ENCODE data around the gene VPS26C.

- TF ChIP-seq CTCF (conservative IDR thresholded peaks at IDR 0.05) = no peak
- TF ChIP-seq ZFX (IDR thresholded peaks at IDR 0.05) = no peak
Observed at GRCh38 chr21:37268186-37268503, 1.0 kb upstream of the VPS26C start.

All from C4-2B (cell line).